Stimulated activated CD8-positive, alpha-beta memory T cell treated with anti-CD3 and anti-CD28 coated beads, Interleukin-15, amount 100 ng/mL, for 48 hours (primary cell): ENCODE data around the gene AK9.
A peak's percentile ranks its signal among the peaks of the same experiment; 100 is the strongest.
"Not testable (repeated sequence)": the region's sequence is repeated elsewhere in the genome, so short reads cannot be mapped to it uniquely, and the experiment has no call there.

ENCODE experiments used
- DNase-seq, 2 donors: peaks; one replicate each; pipeline ENCODE4 v3.0.0-alpha.2; 2020; ENCODE audit warnings: low read depth in 2 of 2

AK9 gene

GRCh38 chr6:109690737-109691621 lies at the start of gene AK9, which contains the start of gene FIG4:
Gene AK9 (minus strand): TSS chr6:109691202. CDS start chr6:109675745, 15,457 bp downstream.
Gene FIG4 (plus strand): TSS chr6:109691296. CDS start chr6:109691436, 140 bp downstream.
- DNase-seq: peak; percentile 83 to 88

DNA sequence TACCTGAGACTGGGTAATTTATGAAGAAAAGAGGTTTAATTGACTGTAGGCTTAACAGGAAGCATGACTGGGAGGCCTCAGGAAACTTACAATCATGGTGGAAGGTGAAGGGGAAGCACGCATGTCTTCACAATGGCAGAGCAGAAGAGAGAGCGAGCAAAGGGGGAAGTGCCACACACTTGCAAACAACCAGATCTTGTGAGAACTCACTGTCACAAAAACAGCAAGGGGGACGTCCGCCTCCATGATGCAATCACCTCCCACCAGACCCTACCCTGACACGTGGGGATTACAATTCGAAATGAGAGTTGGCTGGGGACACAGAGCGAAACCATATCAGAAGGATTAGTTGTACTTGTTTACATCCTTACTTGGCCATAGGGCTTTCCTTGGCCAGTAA lies 49.8 kb upstream of the AK9 start:
- no peak for DNase-seq

DNA sequence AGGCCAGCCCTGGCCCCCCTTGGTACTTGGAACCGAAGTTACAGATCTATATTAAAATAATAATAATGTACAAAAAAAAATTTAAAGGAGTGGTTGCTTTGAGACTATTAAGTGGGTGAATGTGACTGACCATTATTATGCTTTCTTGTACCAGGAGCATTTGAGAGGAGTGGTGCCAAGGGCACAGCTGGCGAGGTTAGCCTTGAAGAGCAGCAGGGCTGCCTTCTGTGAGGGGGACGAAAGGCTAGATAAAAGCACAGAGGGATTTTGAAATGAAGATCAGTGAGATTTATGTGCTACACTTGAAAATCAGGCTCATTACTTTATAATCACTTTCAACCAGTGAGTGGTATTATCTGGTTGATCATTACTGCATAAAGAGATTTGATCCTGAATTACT lies 48.7 kb upstream of the AK9 start:
- no peak for DNase-seq

DNA sequence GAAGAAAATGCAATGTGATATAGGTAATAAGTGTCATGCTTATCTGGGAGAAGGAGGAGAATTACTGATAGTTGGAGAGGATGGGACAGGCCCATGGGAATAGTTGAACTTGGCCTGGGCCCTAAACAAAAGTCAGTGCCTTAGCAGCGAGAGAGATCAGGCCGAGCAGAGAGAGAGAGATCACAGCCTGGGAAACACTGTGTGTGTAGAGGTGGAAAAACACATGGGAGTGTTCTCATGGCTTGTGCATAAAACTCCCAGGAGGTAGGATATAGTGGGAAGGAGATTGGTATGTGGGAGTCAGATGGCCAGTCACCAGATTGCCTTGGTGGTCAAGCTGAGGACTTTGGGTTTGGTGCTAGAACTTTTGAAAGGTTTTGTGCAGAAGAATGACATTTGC lies 47.7 kb upstream of the AK9 start:
- DNase-seq: no peak

- no peak for DNase-seq
Observed at GRCh38 chr6:109738255-109738654, 47.3 kb upstream of the AK9 start.

DNA sequence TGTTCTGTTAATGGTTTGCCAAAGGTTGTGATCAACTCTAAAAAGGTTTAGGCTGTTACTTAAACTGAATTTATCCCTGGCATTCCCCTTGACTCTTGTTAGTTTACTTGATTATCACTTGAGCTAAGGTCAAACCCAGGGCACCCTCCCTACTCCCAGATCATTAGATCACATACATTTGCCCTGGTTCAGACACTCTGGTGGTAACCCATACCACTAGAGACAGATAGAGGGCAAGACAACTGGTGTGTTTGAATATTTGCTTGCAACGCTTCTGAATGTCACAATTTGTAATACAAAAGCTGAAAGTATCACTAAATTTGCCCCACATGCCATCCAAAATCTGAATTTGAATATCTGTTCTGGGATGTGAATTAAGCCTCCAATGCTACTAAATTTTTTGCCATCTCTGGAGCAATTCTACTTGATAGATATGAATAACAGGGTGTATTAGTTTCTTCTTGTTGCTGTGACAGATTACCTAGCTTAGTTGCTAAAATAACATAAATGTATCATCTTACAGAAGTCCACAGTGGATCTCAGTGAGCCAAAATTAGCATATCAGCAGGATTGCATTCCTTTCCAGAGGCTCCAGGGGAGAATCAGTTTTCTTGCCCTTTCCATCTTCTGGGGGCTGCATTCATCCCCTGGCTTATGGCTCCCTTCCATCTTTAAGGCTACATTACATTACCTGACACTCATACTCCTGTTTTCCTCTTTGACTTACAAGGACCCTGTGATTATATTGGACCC lies 45.4 kb upstream of the AK9 start:
- DNase-seq: no peak

- not testable (repeated sequence) for DNase-seq
Observed at GRCh38 chr6:109725250-109725649, 34.2 kb upstream of the AK9 start.

DNA sequence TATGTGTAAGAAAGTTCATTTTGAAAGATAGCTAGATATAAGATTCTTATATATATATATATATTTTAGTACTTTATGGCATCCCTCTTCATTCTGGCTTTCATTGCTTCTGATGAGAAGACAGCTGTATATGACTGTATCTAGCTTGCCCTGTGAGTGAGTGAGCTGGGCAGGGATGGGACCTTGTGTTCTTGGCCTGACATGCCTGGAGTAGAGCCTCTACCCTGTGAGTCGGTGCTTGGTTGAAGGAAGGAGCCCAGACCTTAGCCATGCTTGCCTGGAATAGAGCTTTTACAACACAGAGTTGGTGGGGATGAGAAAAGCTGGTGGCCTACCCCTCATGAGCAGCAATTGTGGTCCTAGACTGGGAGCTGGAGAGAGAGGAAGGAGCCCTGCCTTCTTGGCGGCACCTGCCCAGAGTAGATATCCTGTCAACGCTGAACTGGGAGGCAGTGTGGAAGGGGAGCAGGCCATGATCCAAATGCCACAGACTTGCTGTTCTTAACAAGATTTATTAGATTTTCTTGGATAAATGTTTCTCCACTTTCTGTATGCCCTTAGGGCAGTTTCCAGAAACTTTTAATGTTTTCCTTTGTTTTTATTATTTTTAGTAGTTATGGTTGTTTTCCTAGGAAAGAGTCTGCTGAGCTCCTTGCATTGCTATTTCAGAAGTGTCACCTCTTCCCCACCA lies 31.7 kb upstream of the AK9 start:
- DNase-seq: no peak

DNA sequence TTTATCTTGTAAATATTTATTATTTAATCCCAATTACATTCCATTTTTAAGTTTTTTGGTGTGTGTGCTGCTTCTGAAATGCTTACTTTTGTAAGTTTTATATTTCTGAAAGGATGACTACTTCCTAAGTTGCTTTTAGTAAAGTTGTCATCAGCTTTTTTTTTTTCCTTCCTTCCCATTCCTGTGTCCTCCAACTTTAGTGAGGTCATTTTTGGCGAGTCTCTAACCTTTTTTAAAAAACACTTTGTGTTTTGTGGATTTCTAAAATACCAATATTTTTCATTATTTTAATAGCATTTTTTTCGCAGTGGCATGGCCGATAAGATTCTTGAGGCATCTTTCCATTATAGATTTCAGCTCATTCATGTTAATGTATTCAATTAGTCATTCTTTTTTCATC lies 31.0 kb upstream of the AK9 start:
- DNase-seq: no peak

- DNase-seq: no peak
Observed at GRCh38 chr6:109720311-109720710, 29.3 kb upstream of the AK9 start.

DNA sequence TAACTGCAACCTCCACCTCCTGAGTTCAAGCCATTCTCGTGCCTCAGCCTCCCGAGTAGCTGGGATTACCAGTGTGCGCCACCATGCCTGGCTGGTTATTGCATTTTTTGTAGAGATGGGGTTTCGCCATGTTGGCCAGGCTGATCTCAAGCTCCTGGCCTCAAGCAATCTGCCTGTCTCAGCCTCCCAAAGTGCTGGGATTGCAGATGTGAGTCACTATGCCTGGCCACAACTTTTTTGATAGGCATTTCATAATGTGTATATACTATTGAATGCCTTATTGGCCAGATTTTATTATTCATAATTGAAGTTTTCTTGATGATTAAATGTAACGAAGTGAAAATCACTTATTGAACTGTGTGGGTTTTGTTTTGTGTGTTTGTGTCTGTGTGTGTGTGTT lies 28.0 kb upstream of the AK9 start:
- DNase-seq: no peak

- no peak for DNase-seq
Observed at GRCh38 chr6:109717971-109718370, 27.0 kb upstream of the AK9 start.

DNA sequence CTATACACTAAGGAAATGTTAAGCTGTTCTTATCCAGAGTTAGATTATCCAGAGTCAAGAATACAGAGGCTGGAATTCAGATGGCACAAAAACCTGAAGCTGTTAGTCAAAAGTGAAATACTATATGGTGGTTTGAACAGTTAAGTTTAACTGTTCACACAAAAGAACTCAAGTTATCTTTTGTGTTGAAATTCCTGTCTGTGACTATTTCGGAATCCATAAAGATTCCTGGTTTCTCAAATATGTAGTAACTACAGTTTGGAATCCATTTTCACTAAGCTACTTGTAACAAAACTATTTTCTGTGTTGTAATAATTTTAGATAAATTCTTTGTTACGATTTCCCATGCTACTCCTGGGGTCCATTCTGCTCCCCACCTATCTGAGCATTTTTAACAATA lies 24.6 kb upstream of the AK9 start:
- no peak for DNase-seq

DNA sequence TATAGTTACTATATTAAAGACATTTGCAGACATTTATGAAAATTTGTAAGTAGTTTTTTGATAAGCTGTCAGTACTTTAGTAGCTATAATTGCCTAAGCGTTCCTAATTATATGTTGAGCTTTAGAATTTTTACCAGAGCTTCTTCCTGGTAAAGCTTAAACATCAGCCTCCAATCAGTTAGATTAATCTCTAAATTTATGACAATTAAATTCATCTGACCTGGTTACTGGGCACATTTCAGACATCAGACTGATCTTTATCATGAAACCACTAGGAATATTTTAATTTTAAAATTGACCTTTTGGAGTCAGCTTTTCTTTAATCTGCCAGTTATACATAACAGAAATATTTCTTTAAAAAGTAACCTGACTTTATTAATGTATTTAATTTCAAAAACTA lies 23.6 kb upstream of the AK9 start:
- DNase-seq: no peak

DNA sequence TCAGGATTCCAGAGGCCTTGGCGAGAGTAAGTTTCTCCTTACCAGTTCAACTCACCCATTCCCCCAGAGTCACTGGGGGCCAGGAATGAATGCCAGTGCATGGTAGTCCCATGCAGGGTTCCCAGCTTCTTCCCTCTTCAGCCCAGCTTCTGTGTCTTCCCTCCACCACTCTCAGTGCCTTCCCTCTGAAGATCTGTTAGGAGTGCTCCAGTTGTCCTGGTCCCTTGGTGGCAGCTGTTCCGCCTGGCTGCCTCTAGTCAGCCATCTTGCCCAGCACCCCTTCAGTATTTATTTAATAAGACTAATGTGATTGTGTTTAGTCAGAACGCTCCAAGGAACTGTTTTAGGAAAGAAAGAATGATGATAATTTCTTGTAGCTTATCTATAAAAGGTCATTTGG lies 23.2 kb upstream of the AK9 start:
- DNase-seq: no peak

DNA sequence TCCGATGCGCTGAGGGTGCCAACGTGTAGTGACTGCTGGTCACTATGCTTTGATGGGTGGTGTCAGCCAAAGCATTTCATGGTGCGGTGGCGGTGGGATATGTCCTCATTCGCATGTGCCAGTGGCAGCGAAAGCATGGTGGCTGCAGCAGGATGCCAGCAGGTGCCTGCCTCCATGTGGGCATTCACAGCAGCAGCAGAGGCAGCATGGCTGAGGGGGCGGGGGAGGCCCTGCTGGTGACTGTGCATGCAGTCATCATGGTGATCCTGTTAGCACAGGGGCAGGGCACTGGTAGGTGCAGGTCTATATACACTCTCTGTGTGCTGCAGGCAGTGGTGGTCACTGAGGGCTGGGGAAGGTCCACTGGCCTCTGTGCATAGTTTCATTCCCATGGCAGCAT lies 22.1 kb upstream of the AK9 start:
- no peak for DNase-seq

GRCh38 chr6:109708099-109708498 lies 17.1 kb upstream of the AK9 start:
- not testable (repeated sequence) for DNase-seq

DNA sequence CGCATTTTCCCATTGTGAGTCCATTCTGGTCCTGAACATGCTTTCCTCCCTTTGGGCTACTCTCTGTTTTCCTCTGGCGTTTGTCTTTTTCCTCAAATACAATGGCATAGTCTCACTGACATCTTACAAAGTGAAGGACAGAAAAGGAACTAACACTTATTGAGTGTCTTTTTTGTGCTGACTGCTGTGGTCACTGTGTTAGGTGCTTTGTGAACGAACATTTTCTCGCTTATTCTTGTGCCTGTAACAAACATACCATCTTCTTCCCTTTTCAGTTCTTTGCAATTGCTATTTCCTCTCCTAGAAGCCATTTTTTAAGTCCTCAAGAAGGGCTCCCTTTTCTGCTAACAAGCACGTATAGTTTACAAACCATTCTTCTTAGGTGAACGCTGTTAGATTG lies 15.5 kb upstream of the AK9 start:
- DNase-seq: no peak

GRCh38 chr6:109705258-109705657 lies 14.3 kb upstream of the AK9 start:
- DNase-seq: peak; percentile 57 to 59

- DNase-seq: no peak
Observed at GRCh38 chr6:109702791-109703190, 11.8 kb upstream of the AK9 start.

DNA sequence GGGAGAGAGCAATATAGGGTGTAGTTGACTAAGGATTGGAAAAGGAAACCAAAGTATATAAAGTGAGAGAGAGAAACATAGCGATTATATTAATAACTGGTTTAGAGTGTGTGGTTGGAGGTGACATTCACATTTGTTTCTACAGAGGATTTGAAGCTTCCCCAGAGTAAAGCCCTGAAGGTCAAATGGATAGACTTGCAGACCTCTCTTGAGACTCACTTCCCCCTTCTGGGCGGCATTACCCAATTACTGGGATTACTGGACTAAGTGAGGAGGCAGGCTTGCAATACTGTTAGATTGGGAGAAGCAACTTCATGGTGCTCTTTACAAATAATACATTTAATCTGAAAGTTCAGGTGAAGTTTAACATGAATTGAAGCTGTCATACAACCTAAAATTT lies 10.8 kb upstream of the AK9 start:
- no peak for DNase-seq

GRCh38 chr6:109701221-109701620 lies 10.2 kb upstream of the AK9 start:
- no peak for DNase-seq
